Fibroblast of skin of left biceps (primary cell): ENCODE data around the gene SRGAP3.

Experiments used
- DNase-seq, 2 experiments: peaks; one replicate each; pipeline ENCODE4 v3.0.0-alpha.2; 2013; ENCODE audit warnings: low read depth in 2 of 2

SRGAP3 gene

DNA sequence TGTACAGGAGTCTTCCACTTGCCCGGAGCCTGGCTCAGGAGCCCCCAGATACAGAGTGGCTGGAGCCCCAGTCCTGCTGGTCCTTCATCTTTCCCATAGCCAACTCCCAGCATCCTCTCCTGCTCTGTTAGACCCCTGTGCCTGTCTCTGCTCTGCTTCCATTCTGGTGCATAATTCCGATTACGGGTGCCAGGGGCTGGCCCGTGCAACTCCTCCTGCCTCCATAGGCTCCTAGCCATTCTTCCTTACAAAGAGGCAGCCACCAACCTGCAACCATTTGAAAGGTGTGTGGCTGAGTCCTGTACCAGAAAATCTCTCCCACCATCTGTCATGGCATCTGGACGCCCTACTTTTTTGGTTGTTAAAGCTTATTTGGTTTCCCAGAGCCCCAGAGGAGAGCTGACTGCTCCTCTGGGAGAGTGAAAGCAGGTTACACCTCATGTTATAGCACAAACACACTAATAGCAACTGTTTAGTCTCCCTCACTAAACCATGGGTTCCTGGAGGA lies 281.0 kb downstream of the SRGAP3 start:
- DNase-seq = no peak

DNA sequence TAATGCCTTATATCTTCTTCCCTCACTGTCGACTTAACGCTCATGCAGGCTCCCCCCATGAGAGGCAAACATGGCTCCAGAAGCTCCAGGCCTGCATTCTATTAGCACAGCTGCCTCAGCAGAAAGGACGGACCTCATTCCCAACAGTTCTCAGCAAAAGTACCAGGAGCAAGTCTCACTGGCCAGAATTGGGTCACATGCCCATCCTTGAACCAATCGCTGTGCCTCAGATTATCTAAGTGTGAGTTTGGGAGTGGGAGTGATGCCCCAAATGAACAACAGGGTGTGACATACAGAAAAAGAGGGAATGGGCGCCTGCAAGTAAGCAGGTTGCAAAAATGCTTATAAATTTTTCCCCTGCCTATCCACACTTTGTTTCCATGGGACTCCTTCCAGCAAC lies 281.9 kb downstream of the SRGAP3 start:
- DNase-seq = no peak

DNA sequence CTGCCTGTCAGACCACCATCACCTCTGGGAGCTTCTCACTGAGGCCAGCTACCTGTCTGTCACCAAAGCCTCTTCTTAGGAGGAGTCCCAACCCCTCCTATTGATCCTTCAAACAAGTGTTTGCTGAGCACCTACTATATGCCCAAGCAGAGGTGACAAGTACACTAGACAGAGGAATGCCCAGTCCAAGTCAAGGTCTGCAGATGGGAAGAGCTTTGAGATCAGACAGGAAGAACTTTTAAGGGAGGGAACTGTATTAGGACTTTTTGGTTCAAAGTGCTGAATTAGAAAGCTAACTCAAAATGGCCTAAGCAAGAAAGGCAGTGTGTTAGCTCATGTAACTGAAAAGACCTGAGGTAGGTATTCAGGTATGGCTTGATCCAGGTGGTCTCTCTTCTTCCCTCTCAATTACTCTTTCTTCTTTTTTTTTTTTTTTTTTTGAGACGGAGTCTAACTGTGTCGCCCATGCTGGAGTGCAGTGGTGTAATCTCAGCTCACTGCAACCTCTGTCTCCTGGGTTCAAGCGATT lies 282.6 kb downstream of the SRGAP3 start:
- DNase-seq = no peak

DNA sequence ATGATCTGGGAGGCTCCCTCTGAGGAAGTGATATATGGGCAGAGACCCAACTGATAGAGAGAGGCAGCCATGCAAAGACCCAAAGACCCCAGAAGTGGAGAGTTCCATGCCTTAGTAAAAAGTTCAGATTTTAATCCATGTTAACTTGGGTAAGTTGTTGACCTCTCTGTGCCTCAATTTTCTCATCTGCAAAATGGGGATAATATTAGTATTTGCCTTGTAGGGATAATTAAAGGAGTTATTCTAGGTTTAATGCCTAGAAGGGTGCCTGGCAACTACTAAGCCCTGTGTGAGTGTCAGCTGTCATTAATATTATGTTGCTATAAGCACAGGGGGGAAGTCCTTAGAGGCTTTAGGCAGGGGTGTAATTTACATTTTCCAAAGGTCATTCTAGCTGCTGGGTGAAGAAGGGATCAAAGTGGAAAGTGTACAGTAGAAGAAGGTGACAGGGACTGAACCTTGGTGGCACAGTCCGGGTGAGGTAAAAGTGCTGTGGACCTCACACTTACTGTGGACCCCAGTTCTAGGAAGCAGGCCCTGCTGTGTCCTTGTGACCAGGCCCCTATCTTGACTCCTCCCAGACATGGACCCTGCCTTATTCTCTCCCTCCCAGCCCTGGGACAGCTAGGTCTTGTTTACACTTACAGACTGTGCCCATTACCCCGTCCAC lies 283.2 kb downstream of the SRGAP3 start:
- DNase-seq = no peak

DNA sequence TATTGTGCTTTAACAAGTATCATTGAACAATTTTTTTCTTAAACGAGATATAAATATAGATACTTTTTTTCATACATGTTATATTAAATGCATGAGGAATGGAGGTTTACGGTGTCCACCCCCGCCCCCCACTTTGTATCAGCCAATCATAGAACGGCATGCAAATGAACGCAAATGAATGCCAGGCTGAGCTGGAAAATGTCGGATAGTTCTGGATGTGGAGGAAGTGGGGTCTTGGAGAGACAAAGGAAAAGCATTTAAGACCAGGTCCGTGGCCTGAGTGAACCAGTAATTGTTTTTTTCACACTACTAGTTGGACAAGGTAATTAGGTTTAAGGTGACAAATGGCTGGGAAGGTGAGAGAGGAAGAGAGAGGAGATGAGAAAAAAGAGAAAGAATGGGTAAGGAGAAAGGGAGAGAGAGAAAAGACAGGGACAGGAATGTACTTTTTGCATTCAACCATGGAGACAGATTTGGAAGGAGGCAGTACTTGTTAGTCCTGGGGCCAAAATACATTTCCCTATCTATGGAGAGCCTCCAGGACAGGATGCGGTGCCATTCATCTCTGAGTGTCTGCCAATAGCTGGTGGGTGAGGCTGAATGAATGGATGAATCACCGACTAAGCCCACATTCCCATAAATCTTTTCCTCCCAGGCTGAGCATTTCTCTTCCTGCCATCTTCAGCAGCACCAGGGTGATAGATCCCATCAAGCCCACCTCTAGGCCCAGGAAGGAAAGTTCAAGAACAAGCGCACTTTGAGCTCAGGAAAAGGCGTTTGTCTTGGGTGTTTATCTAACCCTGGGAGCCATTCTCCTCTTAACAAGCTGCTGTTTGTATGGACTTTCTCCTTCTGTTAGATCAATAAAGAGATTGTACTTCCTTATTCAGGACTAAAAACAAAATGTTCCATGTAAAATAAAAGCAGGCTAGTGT lies 284.7 kb downstream of the SRGAP3 start:
- DNase-seq = peak in 1 of 2 experiments; percentile 17

DNA sequence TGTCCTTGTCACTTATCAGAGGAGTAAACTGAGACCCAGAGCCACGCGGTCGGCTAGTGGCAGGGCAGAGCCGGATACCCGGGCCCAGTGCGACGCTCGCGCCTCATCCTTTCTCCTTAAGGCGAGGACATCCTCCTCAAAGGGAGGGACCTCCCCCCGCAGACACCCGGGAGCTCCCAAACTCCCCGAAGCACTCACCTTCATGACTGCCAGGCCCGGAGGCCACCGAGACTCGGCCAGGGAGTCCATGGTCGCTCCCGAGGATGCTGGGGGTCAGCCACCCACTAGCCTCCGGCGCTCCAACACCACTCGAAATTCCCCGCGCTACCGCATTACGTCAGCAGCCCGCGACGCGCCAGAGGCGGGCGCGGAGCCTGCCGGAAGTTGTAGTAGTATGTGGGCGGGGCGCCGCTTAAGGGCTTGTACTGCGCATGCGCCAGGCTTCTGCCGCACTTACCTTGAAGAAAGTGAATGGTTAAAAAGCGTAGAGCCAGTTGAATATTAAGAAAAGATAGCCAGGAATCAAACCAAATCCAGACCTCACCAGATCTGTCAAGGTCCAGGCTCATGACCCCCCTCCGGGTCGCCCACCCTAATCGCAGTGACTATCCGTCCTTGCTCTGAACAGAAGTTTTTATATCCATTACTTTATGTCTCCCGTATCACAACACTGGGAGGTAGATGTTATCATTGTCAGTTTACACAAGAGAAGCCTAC lies 286.2 kb downstream of the SRGAP3 start, which contains the start of gene RAD18:
Gene RAD18 (minus strand): TSS at position 336 of the 717 bp plus-strand sequence. CDS start 87 bp downstream, at position 249.
- peak; percentile 73 to 77 for DNase-seq

DNA sequence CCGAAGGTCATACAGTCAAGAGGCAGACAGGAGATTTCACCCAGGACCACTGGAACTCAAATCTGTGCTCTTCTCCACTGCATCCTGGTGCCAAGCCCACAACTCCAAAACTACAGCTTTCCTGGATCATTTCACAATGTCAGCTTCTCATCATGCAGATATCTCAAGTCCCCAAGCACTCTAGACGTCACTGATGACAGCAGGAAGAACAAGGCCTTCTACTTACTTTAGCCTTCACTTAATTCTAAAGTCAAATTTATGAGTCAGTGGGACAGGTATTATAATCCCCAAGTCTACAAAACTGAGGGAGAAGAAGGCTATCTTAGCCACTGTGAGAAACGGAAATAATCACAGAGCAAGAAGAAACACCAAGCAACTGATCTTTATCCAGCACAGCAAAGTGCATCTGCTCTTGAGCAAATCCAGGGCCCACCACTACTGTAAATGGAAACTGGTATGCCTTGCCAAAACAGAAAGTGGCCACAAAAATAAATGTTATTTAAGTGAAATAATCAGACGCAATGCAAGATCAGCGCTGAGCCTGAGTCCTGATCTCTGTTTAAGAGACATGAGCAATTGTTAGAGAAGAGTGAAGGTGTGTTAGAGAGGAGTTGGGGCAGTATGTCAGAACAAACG lies 287.1 kb downstream of the SRGAP3 start:
- no peak for DNase-seq

DNA sequence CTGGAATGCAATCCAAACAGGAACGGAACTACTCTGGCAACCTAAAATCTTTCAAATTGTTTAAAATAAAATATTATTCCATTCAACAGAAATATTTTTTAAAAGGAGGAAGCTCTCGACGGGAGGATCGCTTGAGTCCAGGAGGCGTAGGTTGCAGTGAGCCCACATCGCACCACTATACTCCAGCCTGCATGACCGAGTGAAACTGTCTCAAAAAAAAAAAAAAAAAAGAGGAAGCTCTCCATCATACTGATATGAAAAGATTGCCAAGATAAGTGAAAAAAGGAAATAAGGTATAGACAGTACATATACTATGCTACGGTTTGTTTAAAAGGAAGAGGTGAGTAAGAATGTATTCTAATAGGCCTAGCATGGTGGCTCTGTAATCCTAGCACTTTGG lies 289.8 kb downstream of the SRGAP3 start:
- DNase-seq = no peak

DNA sequence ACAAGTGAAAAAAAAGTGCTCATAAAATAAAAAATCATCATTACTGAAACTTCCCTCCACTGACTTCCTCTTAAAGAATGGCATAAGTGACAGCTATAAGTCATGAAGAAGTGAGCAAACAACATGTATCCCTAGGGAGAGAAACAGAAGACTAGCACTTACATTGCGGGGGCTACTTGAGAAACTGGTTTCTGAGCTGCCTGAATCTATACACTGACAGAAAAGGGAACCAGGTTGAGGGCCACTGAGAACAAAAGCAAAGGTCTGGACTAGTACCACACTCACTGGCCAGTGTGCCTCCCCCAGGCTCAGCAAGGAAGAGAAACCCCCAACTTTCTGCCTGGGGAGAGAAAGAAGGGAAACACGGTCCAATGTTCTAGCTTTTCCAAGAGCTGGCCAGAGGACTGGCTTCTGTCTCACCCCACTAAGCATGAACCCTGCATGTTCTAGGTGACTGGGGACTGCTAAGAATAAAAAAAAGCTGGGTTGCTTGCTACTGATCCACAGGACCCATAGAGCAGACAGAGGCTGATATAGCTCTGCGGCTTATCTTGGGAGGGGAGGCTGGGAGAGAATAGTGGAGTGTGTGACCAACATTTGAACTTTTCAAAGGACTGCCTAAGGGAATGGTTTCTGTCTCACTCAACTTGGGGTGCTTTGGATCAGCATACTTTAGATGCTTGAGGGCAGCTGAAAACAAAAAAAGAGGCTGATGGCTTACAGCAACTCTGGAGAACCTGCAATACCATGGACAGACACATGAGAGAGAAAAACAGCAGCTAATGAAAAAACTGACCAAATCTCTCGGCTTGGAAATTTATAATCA lies 294.3 kb downstream of the SRGAP3 start:
- peak; percentile 57 to 58 for DNase-seq

DNA sequence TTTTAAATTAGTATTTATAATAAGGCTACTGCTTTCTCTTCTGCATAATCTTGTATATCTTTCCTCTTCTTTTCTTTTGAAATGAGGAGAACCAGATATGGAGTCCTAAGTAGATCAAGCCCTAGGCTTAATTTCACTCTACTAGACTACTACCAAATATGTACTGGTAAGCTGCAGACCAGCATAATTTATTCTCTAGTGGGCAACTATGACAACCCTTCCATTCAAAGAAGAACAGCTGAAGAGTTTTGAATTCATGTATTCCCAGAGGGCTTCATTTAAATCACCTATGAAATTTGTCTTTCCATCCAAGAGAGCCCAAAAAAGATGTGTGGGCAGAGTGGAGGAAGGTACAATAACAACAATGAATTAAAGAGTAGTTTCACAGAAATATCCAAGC lies 296.1 kb downstream of the SRGAP3 start:
- no peak for DNase-seq

DNA sequence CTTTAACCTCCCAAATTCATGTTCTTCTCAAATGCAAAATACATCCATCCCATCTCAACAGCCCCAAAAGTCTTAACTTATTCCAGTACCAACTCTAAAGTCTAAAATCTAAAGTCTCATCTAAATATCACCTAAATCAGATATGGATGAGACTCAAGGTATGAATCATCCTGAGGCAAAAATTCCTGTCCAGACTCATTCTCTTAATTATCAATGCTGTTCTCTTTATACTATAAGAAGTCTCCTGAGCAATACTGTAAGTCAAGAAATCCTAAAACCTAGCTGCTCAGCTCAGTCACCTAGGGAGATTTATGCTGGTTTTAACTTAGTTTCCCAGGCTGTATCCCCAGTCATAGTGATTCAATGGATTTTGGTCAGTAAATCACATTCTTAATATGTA lies 297.3 kb downstream of the SRGAP3 start:
- no peak for DNase-seq

DNA sequence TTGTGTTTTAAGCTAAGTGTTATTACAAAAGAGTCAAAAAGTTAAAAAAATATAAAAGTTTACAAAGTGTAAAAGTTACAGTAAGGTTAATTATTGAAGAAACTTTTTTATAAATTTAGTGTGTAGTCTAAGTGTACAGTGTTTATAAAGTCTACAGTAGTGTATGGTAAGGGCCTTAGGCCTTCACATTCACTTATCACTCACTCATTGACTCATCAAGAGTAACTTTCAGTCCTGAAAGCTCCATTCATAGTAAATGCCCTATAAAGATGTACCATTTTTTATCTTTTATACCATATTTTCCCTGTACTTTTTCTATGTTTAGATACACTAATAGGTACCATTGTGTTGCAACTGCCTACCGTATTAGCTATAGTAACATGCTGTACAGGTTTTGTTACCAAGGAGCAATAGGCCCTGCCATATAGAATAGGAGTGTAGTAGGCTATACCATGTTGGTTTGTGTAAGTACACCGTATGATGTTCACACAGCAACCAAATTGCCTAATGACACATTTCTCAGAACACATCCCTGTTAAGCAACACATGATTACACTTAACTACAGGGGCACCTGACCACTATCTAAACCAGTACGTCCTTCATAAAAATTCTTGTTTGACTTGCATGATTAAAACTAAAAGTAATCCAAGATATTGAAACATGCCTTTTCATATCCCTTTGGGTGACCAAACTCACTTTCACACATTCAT lies 303.4 kb downstream of the SRGAP3 start:
- no peak for DNase-seq

DNA sequence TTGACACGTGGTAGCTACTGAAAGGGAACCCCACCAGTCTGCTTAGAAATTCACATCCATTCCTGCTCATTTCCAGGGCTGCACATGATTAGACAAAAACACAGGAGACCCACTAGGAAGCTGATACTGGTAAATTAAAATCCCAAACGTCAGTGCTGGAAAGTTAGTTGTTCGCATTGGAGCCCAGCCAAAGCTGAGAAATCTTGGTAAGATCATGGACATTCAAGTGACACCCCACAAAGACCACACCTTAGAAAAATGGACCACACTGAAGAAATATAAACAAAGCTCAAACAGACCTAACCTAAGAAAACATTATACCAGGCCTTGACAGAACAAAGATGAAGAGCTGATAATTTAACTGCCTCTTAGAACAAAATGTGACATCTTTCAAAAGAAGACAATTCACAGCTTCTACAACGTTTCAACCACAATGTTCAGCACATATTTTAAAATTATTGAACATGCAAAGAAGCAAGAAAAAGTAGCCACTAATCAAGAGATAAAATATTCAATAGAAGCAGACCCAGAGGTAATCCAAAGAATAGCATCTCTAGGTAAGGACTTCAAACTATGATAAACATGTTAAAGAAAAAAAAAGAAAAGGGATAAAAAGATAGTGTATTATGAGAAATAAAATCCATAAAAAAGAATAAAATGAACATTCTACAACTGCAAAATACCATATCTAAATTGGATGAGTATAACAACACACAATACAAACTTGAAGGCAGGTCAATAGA lies 306.5 kb downstream of the SRGAP3 start:
- no peak for DNase-seq

DNA sequence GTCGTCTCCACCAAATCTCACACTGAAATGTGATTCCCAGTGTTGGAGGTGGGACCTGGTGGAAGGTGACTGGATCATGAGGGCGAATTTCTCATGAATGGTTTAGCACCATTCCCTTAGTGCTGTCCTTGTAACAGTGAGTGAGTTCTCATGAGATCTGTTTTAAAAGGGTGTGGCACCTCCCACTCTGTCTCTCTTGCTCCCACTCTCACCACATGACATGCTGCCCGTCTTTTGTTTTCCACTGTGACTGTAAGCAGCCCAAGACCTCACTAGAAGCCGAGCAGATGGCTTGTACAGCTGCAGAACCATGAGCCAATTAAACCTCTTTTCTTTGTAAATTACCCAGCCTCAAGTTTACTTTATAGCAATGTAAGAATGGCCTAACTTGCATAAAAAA lies 307.3 kb downstream of the SRGAP3 start:
- no peak for DNase-seq

DNA sequence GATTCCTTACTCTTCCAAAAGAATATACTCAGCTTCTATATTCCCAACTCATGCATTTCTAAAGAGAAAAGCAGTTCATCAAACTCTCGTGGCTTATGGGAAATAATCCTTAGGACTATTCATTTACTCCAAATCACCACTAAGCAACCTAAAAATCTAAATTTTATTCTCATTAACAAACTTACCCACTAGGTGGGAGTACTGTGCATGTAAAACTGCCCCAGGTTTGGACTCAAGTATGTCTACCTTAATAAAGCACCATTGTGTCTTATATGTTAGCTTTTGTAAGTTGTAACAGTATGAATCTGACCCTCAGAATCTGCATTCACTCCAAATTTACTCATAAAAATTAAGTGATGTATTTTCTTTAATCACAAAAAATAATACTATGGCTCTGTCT lies 311.4 kb downstream of the SRGAP3 start:
- DNase-seq = peak in 1 of 2 experiments; percentile 17

DNA sequence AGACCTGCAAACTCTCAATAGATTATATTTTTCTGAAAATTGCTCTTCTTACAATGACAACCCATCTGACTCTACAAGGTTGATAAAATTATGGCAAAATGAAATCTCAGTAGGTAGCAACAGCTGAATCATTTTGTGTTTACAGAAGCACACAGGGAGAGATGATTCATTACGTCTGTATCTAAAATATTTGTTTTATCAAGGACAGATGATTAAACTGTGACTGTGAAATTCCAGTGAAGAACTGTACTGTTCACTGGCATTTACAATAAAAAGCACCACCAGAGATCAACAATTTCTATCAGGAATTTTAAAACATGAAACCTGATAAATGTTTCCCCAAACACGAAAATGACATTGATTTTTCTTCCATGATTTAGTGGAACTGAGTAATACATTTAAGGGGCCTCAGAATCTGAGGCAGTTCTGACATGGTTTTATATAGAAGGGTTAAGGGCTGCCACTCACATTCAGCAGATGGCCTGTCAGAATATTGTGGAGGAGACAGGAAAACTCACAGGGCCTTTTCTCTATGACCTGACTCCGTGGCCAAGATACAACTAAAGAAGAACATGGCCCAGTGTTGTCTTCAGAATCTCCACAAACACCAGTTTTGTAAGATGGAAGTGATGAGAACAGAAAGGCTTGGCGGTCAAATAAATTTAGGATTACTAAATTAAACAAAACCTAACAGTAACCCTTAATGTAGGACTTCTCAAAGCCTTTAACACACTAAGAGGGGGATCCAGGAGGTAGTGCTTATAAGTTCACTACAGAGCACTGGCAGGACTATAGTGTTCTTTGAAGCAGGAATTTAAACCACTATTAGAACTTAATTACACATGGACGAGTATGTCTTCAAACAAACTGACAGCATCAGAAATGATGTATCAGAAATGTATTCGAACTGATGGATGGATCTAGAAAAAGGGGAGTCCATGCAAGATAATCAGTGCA lies 312.1 kb downstream of the SRGAP3 start:
- DNase-seq = peak; percentile 63 to 70

DNA sequence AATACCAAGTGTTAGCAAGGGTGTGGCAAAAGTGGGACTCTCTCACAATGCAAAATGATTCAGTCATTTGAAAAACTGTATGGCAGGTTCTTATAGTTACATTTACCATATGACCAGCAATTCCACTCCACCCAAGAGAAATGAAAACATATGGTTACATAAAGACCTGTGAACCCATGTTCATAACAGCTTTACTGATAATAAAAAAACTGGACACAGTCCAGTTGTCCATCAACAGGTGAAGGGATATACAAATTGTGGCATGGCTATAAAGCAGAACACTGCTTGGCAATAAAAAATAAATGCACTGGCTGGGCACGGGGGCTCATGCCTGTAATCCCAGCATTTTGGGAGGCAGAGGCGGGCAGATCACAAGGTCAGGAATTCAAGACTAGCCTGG lies 316.9 kb downstream of the SRGAP3 start:
- no peak for DNase-seq

DNA sequence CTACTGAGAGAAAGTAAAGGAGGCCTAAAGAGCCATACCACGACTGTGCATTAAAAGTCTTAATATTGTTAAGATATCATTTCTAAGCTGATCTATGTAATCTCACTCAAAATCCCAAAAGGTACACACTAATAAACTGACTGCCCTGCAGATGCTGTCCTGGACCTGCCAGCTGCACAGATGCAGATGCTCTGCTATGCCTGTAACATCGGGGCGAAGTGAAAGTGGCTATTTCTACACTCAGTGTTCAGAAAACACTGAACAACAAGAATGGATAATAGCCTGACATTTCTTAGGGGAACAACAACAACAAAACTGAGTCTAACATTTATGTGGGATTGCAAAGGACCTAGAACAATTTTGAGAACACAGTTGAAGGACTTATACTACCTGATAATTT lies 318.1 kb downstream of the SRGAP3 start:
- no peak for DNase-seq
